SK-N-SH (cell line): ENCODE measurements around the gene METTL4. TPM values are rescaled to one million over a fixed set of nuclear protein-coding genes. Genes with fewer than 3 reads are reported as not detected.

Experiments used
- CTCF ChIA-PET: fragments of 300-600, 350-600 bp; formaldehyde crosslinking; extraction: SDS; loops from one replicate; lab custom pipeline; 2021; lab: Yijun Ruan, JAX
- POLR2A ChIA-PET: fragments of 350-600 bp; sonication (Branson Sonifier 250); formaldehyde crosslinking; extraction: SDS; loops from one replicate; lab custom pipeline; 2020; ENCODE audit warnings: antibody characterized with exemption, inconsistent platforms; lab: Yijun Ruan, JAX
- DNase-seq: peaks from one replicate; pipeline ENCODE4 v3.0.0; 2012
- H2AFZ ChIP-seq: fragments of 200-600 bp; sonication (generic); 2 replicates; pipeline ENCODE4 v1.8.1; 2016; ENCODE audit warnings: antibody characterized with exemption, mild to moderate bottlenecking, low read depth
- H3F3A ChIP-seq: fragments of 200-600 bp; sonication (generic); replicated peaks from 2 replicates; pipeline ENCODE3; 2016; ENCODE audit warnings: antibody characterized with exemption, mild to moderate bottlenecking; ENCODE audit not compliant: insufficient read depth
- H3K27ac ChIP-seq, 2 experiments: fragments of 200-500 bp in 1 of 2; fragments of 200-600 bp in 1 of 2; sonication (Bioruptor generic) in 1 of 2; sonication (generic), shearing (Covaris generic) in 1 of 2; 2 replicates each; pipeline versions ENCODE4 v1.5.1 to v1.6.1; 2014 to 2016; ENCODE audit warnings: low read depth in 2 of 2, inconsistent platforms in 1 of 2, low read length in 1 of 2, mild to moderate bottlenecking in 1 of 2, mixed read lengths in 1 of 2
- H3K27me3 ChIP-seq: fragments of 200-600 bp; sonication (generic), shearing (Covaris generic); 2 replicates; pipeline ENCODE4 v1.6.1; 2016; ENCODE audit warnings: mixed run types; ENCODE audit not compliant: insufficient read depth
- H3K36me3 ChIP-seq, 2 experiments: fragments of 200-500 bp in 1 of 2; fragments of 200-600 bp in 1 of 2; sonication (Bioruptor generic) in 1 of 2; sonication (generic) in 1 of 2; replicated peaks in 1 of 2; 2 replicates each; pipeline versions ENCODE3 to v1.5.1; 2014 to 2016; ENCODE audit warnings: low read length in 1 of 2, mild to moderate bottlenecking in 1 of 2; ENCODE audit not compliant: insufficient read depth in 2 of 2, control insufficient read depth in 1 of 2
- H3K4me1 ChIP-seq, 2 experiments: fragments of 200-500 bp in 1 of 2; fragments of 200-600 bp in 1 of 2; sonication (Bioruptor generic) in 1 of 2; sonication (generic), shearing (Covaris generic) in 1 of 2; 2 replicates each; pipeline versions ENCODE4 v1.5.1 to v1.6.1; 2014 to 2016; ENCODE audit warnings: low read depth in 1 of 2, low read length in 1 of 2, mixed run types in 1 of 2; ENCODE audit not compliant: insufficient read depth in 2 of 2, control insufficient read depth in 1 of 2
- H3K4me2 ChIP-seq: fragments of 200-600 bp; sonication (generic), shearing (Covaris generic); 2 replicates; pipeline ENCODE4 v1.6.1; 2017; ENCODE audit warnings: mixed run types
- H3K4me3 ChIP-seq, 2 experiments: fragments of 200-500 bp in 1 of 2; fragments of 200-600 bp in 1 of 2; sonication (Bioruptor generic) in 1 of 2; sonication (generic), shearing (Covaris generic) in 1 of 2; 2 replicates each; pipeline versions ENCODE4 v1.5.1 to v1.8.1; 2014 to 2016; ENCODE audit warnings: low read depth in 2 of 2, inconsistent platforms in 1 of 2, low read length in 1 of 2, mild to moderate bottlenecking in 1 of 2, mixed read lengths in 1 of 2, moderate library complexity in 1 of 2
- H3K79me2 ChIP-seq: fragments of 200-600 bp; sonication (generic); 2 replicates; pipeline ENCODE4 v1.8.1; 2017; ENCODE audit warnings: mild to moderate bottlenecking; ENCODE audit not compliant: insufficient read depth
- H3K9ac ChIP-seq: fragments of 200-600 bp; sonication (generic); 2 replicates; pipeline ENCODE4 v1.6.1; 2017; ENCODE audit warnings: mixed run types
- H3K9me2 ChIP-seq: fragments of 200-600 bp; sonication (generic); 2 replicates; pipeline ENCODE4 v1.6.1; 2017; ENCODE audit warnings: mixed run types
- H3K9me3 ChIP-seq: fragments of 200-600 bp; sonication (generic); 2 replicates; pipeline ENCODE4 v1.6.1; 2017; ENCODE audit warnings: mixed run types, mild to moderate bottlenecking, moderate library complexity
- H4K20me1 ChIP-seq: fragments of 200-600 bp; sonication (generic); 2 replicates; pipeline ENCODE4 v1.6.1; 2017; ENCODE audit warnings: mild to moderate bottlenecking, mixed run types; ENCODE audit not compliant: insufficient read depth
- CHD2 ChIP-seq: fragments of 150-350 bp; IDR thresholded peaks from 2 replicates; pipeline ENCODE4 v1.6.1; 2018; ENCODE audit warnings: low read length; ENCODE audit not compliant: partially characterized antibody
- EZH2phosphoT487 ChIP-seq: fragments of 200-600 bp; sonication (generic); IDR thresholded peaks from 2 replicates; pipeline ENCODE4 v1.6.1; 2017; ENCODE audit warnings: low read depth, mixed run types, mild to moderate bottlenecking, antibody characterized with exemption, moderate library complexity, borderline replicate concordance
- FOXM1 ChIP-seq: IDR thresholded peaks from 2 replicates; pipeline ENCODE4 v1.4.0; 2012; ENCODE audit warnings: low read depth, mild to moderate bottlenecking
- GABPA ChIP-seq: IDR thresholded peaks from 2 replicates; pipeline ENCODE4 v1.4.0; 2012; ENCODE audit warnings: low read depth, mild to moderate bottlenecking
- IRF3 ChIP-seq: fragments of 150-350 bp; IDR thresholded peaks from 2 replicates; pipeline ENCODE4 v1.6.1; 2016; ENCODE audit warnings: mild to moderate bottlenecking, low read depth, low read length
- MEF2A ChIP-seq: IDR thresholded peaks from 2 replicates; pipeline ENCODE4 v1.4.0; 2012; ENCODE audit warnings: low read depth, borderline replicate concordance
- MXI1 ChIP-seq: IDR thresholded peaks from 2 replicates; pipeline ENCODE4 v1.6.1; 2012; ENCODE audit warnings: mild to moderate bottlenecking, low read depth, low read length, improper control_type of control experiment
- NFIC ChIP-seq: IDR thresholded peaks from 2 replicates; pipeline ENCODE4 v1.4.0; 2012; ENCODE audit warnings: borderline replicate concordance
- POLR2AphosphoS5 ChIP-seq: IDR thresholded peaks from 2 replicates; pipeline ENCODE4 v1.6.1; 2012; ENCODE audit warnings: low read depth, low read length
- RAD21 ChIP-seq: IDR thresholded peaks from 2 replicates; pipeline ENCODE4 v1.6.1; 2012; ENCODE audit warnings: mild to moderate bottlenecking, low read length
- REST ChIP-seq: IDR thresholded peaks from 2 replicates; pipeline ENCODE4 v1.6.1; 2012; ENCODE audit warnings: mild to moderate bottlenecking, low read depth, low read length, moderate library complexity
- RXRA ChIP-seq: IDR thresholded peaks from 2 replicates; pipeline ENCODE4 v1.4.0; 2012; ENCODE audit warnings: low read depth, mild to moderate bottlenecking, borderline replicate concordance
- TAF1 ChIP-seq: IDR thresholded peaks from 2 replicates; pipeline ENCODE4 v1.6.1; 2012; ENCODE audit warnings: low read depth, mild to moderate bottlenecking, low read length, moderate library complexity, borderline replicate concordance
- TEAD4 ChIP-seq: IDR thresholded peaks from 2 replicates; pipeline ENCODE4 v1.4.0; 2012; ENCODE audit warnings: mild to moderate bottlenecking, borderline replicate concordance; ENCODE audit not compliant: insufficient read depth
- USF1 ChIP-seq: IDR thresholded peaks from 2 replicates; pipeline ENCODE4 v1.4.0; 2012; ENCODE audit warnings: low read depth, borderline replicate concordance
- YY1 ChIP-seq: IDR thresholded peaks from 2 replicates; pipeline ENCODE4 v1.4.0; 2012; ENCODE audit warnings: low read depth, mild to moderate bottlenecking
- WGBS: methylation state at CpG from one replicate; pipeline ENCODE4 v1.1.6; 2017; ENCODE audit warnings: low lambda C conversion rate; 5-methylcytosine and 5-hydroxymethylcytosine counted together
- polyA plus RNA-seq, 3 experiments: library from polyadenylated mRNA; depleted of rRNA; stranded (reverse); fragments of >200 nt; gene quantifications; 2 replicates each; pipeline ENCODE4 v1.2.3, GENCODE V29; 2012

METTL4 gene
- polyA plus RNA-seq, 1 of the 3 experiments (the other 2 are of a cell fraction) = 2.9 TPM

GRCh38 chr18:2535419-2535910 is 35.8 kb downstream of the METTL4 start:
- WGBS = 100% methylated on average over 1 of the region's 1 CpG
- no peak overlapping the region for H3K9ac ChIP-seq

GRCh38 chr18:2534906-2535305 is 36.4 kb downstream of the METTL4 start:
- Histone ChIP-seq H3K27me3 (no peaks in the 10 kb centered on the region), H3K9me3 (no peaks in the 10 kb centered on the region), H3K9me2 (no peaks in the 10 kb centered on the region), H3K4me1 (peaks cover 0 to 16% of the 10 kb centered on the region in 2 experiments; a peak in 2 of 4 replicates), H3K9ac (no peak overlapping the region), H3K79me2 (no peaks in the 10 kb centered on the region), H3K4me2 (no peak overlapping the region), H2AFZ (no peak overlapping the region), H4K20me1 (no peaks in the 10 kb centered on the region), H3F3A (no peaks in the 10 kb centered on the region), H3K4me3 (no peak overlapping the region)
- CTCF ChIA-PET = interaction anchor here (2.2 kb wide), 1 partner anchor 13 kb away, joined by 11 read pairs; no protein-coding TSS in a partner anchor
- WGBS = 100% methylated on average over 1 of the region's 1 CpG
- POLR2A ChIA-PET = no interaction called here
- DNase-seq = no peak
- TF ChIP-seq RAD21 = no peak
- TF ChIP-seq, all 33 proteins: peak for 0
- H3K36me3 ChIP-seq = peaks cover 0 to 9% of the 10 kb centered on the region in 2 experiments
- no peak overlapping the region for H3K27ac ChIP-seq

More at GRCh38 chr18:2535419-2535910, 35.8 kb downstream of the METTL4 start:
- no peaks in the 10 kb centered on the region for H3K27me3 ChIP-seq
- no peaks in the 10 kb centered on the region for H3K79me2 ChIP-seq
- no peak overlapping the region for H3K4me2 ChIP-seq
- H3K9me3 ChIP-seq = no peaks in the 10 kb centered on the region
- no peaks in the 10 kb centered on the region for H3F3A ChIP-seq
- peaks cover 0 to 9% of the 10 kb centered on the region in 2 experiments for H3K36me3 ChIP-seq
- no peak for TF ChIP-seq GABPA
- TF ChIP-seq MXI1 = no peak
- TF ChIP-seq TAF1 = no peak
- TF ChIP-seq FOXM1 = no peak
- no peak for TF ChIP-seq YY1
- no peak for TF ChIP-seq IRF3
- no peak overlapping the region for H3K27ac ChIP-seq
- ChIA-PET POLR2A (no interaction called here), CTCF (interaction anchor here (2.2 kb wide), 1 partner anchor 12 kb away, joined by 6 read pairs; no protein-coding TSS in a partner anchor)
- H3K9me2 ChIP-seq = no peaks in the 10 kb centered on the region
- DNase-seq = no peak
- H2AFZ ChIP-seq = no peak overlapping the region
- no peak overlapping the region for H3K4me3 ChIP-seq
- no peaks in the 10 kb centered on the region for H4K20me1 ChIP-seq
- peaks cover 0 to 22% of the 10 kb centered on the region in 2 experiments; a peak in 2 of 4 replicates for H3K4me1 ChIP-seq

GRCh38 chr18:2532797-2533196 is 38.5 kb downstream of the METTL4 start:
- Histone ChIP-seq H3K9me3 (no peaks in the 10 kb centered on the region), H3K4me1 (peaks cover 0 to 4% of the 10 kb centered on the region in 2 experiments; a peak in 1 of 4 replicates), H4K20me1 (no peaks in the 10 kb centered on the region), H3K9me2 (no peaks in the 10 kb centered on the region; the same call in 1 of the 2 replicates), H3K9ac (no peak overlapping the region), H3K79me2 (no peaks in the 10 kb centered on the region), H3K27ac (no peak overlapping the region), H2AFZ (no peak overlapping the region), H3K4me3 (no peak overlapping the region), H3K36me3 (peaks cover 0 to 3% of the 10 kb centered on the region in 2 experiments), H3K4me2 (no peak overlapping the region), H3F3A (no peaks in the 10 kb centered on the region), H3K27me3 (no peaks in the 10 kb centered on the region)
- DNase-seq = no peak
- ChIA-PET CTCF (interaction anchor here (2.2 kb wide), 1 partner anchor 15 kb away, joined by 11 read pairs; no protein-coding TSS in a partner anchor), POLR2A (no interaction called here)
- WGBS = 89% methylated on average over 2 of the region's 2 CpGs
- no peak for TF ChIP-seq TEAD4
- TF ChIP-seq USF1 = no peak
- TF ChIP-seq GABPA = no peak
- no peak for TF ChIP-seq RAD21
- TF ChIP-seq REST = no peak
- TF ChIP-seq POLR2AphosphoS5 = no peak
- no peak for TF ChIP-seq NFIC
- no peak for TF ChIP-seq RXRA
- TF ChIP-seq CHD2 = no peak
- no peak for TF ChIP-seq EZH2phosphoT487
- no peak for TF ChIP-seq YY1
- TF ChIP-seq MEF2A = no peak
